ENCODE results near the gene RAB31.

The RAB31 gene

GRCh38 chr18:9823805-9824473 is 115.8 kb downstream of the RAB31 start:
- intact Hi-C loops (cut with DNase I): no loop called here
- peak in 1 of 42 donors; percentile 21 for DNase-seq

- DNase-seq: peak in 1 of 42 donors; percentile 36
- intact Hi-C loops (cut with DNase I): no loop called here
Measured at GRCh38 chr18:9824474-9824832, 116.4 kb downstream of the RAB31 start.

GRCh38 chr18:9824952-9825371 is 116.9 kb downstream of the RAB31 start:
- DNase-seq: peak in 1 of 42 donors; percentile 26
- intact Hi-C loops (cut with DNase I): no loop called here

- intact Hi-C loops (cut with DNase I): no loop called here
- peak in 3 of 42 donors; percentile 31 to 45 (median 43) for DNase-seq
Measured at GRCh38 chr18:9825571-9826073, 117.5 kb downstream of the RAB31 start.

- intact Hi-C loops (cut with DNase I): no loop called here
Measured at GRCh38 chr18:9826685-9827084, 118.6 kb downstream of the RAB31 start.

GRCh38 chr18:9827211-9827792 is 119.2 kb downstream of the RAB31 start:
- DNase-seq: peak in 1 of 42 donors; percentile 31
- intact Hi-C loops (cut with DNase I): no loop called here

More at GRCh38 chr18:9826685-9827084, 118.6 kb downstream of the RAB31 start:
- no peak for DNase-seq

- intact Hi-C loops (cut with DNase I): no loop called here
- DNase-seq: peak in 18 of 42 donors; percentile 31 to 64 (median 44)
Measured at GRCh38 chr18:9827793-9828505, 119.8 kb downstream of the RAB31 start.

- intact Hi-C loops (cut with DNase I): no loop called here
- no peak for DNase-seq
Measured at GRCh38 chr18:9828506-9829396, 120.7 kb downstream of the RAB31 start.

- intact Hi-C loops (cut with DNase I): no loop called here
- DNase-seq: no peak
Measured at GRCh38 chr18:9829397-9829712, 121.3 kb downstream of the RAB31 start.

GRCh38 chr18:9831036-9831722 is 123.1 kb downstream of the RAB31 start:
- no peak for DNase-seq
- intact Hi-C loops (cut with DNase I): no loop called here

GRCh38 chr18:9831723-9832199 is 123.7 kb downstream of the RAB31 start:
- DNase-seq: no peak
- intact Hi-C loops (cut with DNase I): no loop called here

GRCh38 chr18:9832871-9833270 is 124.8 kb downstream of the RAB31 start:
- intact Hi-C loops (cut with DNase I): no loop called here
- DNase-seq: no peak

- intact Hi-C loops (cut with DNase I): no loop called here
Measured at GRCh38 chr18:9834551-9834950, 126.5 kb downstream of the RAB31 start.

GRCh38 chr18:9835113-9835755 is 127.1 kb downstream of the RAB31 start:
- intact Hi-C loops (cut with DNase I): no loop called here
- no peak for DNase-seq

More at GRCh38 chr18:9834551-9834950, 126.5 kb downstream of the RAB31 start:
- no peak for DNase-seq

GRCh38 chr18:9835825-9836224 is 127.7 kb downstream of the RAB31 start:
- peak in 2 of 42 donors; percentile 30 to 47 for DNase-seq
- intact Hi-C loops (cut with DNase I): no loop called here

GRCh38 chr18:9838144-9838877 is 130.2 kb downstream of the RAB31 start:
- DNase-seq: no peak
- intact Hi-C loops (cut with DNase I): no loop called here

GRCh38 chr18:9839211-9839610 is 131.1 kb downstream of the RAB31 start:
- intact Hi-C loops (cut with DNase I): no loop called here
- no peak for DNase-seq
